SK-N-MC (cell line): Measurements from ENCODE around the gene CACNA1G.

ENCODE experiments used
- EZH2 ChIP-seq: fragments of 200-600 bp; sonication (generic); IDR thresholded peaks from one replicate; pipeline ENCODE4 v1.6.1; 2017; ENCODE audit warnings: antibody characterized with exemption
- FOXP2 ChIP-seq: optimal IDR thresholded peaks from 2 replicates; pipeline ENCODE3; 2011; ENCODE audit warnings: mild to moderate bottlenecking, moderate library complexity; ENCODE audit not compliant: insufficient read depth; ENCODE audit errors: extremely low read length, control extremely low read depth
- POLR2AphosphoS5 ChIP-seq: IDR thresholded peaks from 2 replicates; pipeline ENCODE4 v1.6.1; 2012; ENCODE audit warnings: mild to moderate bottlenecking, low read depth, low read length, borderline replicate concordance

GRCh38 chr17:50585891-50586290 lies 25.4 kb downstream of the CACNA1G start:
- TF ChIP-seq EZH2 = no peak
- TF ChIP-seq POLR2AphosphoS5 = no peak
- TF ChIP-seq FOXP2 = no peak
